ENCODE data around the gene FAM222A. TPM values are rescaled to one million over a fixed set of nuclear protein-coding genes. Genes with fewer than 3 reads are reported as not detected.

FAM222A gene
- total and polyA plus RNA-seq, 2 of the 8 experiments (the other 6 are each of a cell fraction or from before 2014, with no cell fraction given) = 0.94 to 1.1 TPM

DNA sequence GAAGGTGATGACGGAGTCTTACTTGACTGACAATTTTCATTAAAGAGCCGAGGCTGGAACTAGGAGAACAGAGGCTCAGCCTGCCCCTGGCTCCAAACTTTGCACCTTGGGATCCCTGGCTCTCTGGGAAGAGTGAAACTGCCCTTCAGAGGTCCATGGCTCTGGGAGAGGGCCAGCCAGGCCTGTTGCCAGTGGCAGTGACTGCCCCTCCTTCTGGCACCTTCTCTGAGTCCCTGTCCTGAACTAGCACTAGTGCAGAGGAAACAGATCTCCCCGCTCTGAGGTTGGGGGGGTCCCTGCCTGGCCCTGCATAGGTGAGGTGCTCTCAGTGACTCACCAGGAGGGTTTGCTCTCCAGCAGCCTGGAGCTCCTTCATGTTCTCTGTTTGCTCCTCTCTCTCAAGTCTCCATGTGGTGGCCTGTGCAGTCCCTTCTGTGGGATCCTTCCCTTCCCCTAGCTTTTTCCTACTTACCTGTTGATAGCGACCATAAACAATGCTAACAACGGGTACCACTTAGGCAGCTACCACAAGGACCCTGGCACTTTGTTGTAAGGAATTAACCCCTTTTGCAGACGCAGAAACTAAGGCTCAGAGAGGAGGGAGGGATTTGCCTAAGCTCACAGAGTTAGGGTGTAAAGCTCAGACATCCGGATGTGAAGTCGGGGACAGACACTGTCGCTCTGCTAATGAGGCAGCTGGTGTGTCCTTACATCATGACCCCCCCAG lies 22.4 kb downstream of the FAM222A start:
- CTCF ChIA-PET (ENCODE audit: partially characterized antibody) = interaction anchor here (0.6 to 3.7 kb wide), 14 partner anchors 9 to 217 kb away, joined by 3 to 35 read pairs (median 4); partner anchors contain the start of gene FAM222A
- H3K9ac ChIP-seq (replicated peaks in 1 of 4; ENCODE audit: extremely low read depth in 1 of 4, low read depth in 3 of 4, low read length in 3 of 4) = no peak overlapping the region
- FAIRE-seq = no peak
- no peak for TF ChIP-seq SUZ12 (IDR thresholded peaks at IDR 0.05; ENCODE audit: low read length)

More for the DNA sequence above, 22.4 kb downstream of the FAM222A start:
- H3K79me1 ChIP-seq (ENCODE audit: low read depth, low read length) = no peaks in the 10 kb centered on the region
- no peak overlapping the region for H3K14ac ChIP-seq (ENCODE audit: insufficient read length)
- H3K27ac ChIP-seq (ENCODE audit: low read depth, low read length) = no peak overlapping the region
- H3K4me2 ChIP-seq (ENCODE audit: insufficient read depth in 1 of 2, low read depth in 2 of 2, low read length in 2 of 2) = peak overlapping the region in 1 of 2 experiments; percentile 35; a peak in 1 of 4 replicates
- no peak overlapping the region for H3K56ac ChIP-seq (replicated peaks; ENCODE audit: insufficient read length, low read depth, low read length)
- 71% methylated on average over 9 of the region's 9 CpGs; no CpG with 5 or more reads in 1 of the 2 experiments for WGBS, 2 experiments (ENCODE audit: extremely low coverage in 1 of 2, insufficient coverage in 1 of 2, insufficient read length in 1 of 2, insufficient replicate concordance in 2 of 2, low coverage in 1 of 2, low lambda C conversion rate in 2 of 2, missing lambda C conversion rate in 1 of 2)
- POLR2A ChIA-PET (ENCODE audit: partially characterized antibody) = interaction anchor here (1.3 to 1.8 kb wide), 3 partner anchors 10 to 20 kb away, joined by 3 to 6 read pairs (median 5); no protein-coding TSS in a partner anchor
- H2BK5ac ChIP-seq (ENCODE audit: low read depth, low read length) = no peak overlapping the region
- no peaks in the 10 kb centered on the region for H3K23me2 ChIP-seq (ENCODE audit: low read depth, low read length)
- peaks cover 0 to 10% of the 10 kb centered on the region in 2 experiments for H4K20me1 ChIP-seq (replicated peaks in 1 of 2; ENCODE audit: control insufficient read depth in 1 of 2, insufficient read depth in 2 of 2, low read length in 2 of 2)
- no peak overlapping the region for H3K23ac ChIP-seq (ENCODE audit: insufficient read length)
- H2BK120ac ChIP-seq (replicated peaks; ENCODE audit: low read depth, low read length) = no peak overlapping the region
- no peaks in the 10 kb centered on the region for H3K79me2 ChIP-seq (ENCODE audit: control insufficient read depth in 1 of 2, insufficient read depth in 2 of 2, low read length in 2 of 2)
- no peaks in the 10 kb centered on the region for H3K36me3 ChIP-seq (ENCODE audit: control insufficient read depth in 2 of 4, insufficient read depth in 4 of 4, low read length in 3 of 4)
- H4K91ac ChIP-seq (replicated peaks; ENCODE audit: insufficient read length, low read length) = no peak overlapping the region
- H3K4me3 ChIP-seq (ENCODE audit: extremely low read depth in 1 of 4, insufficient read depth in 2 of 4, low read depth in 3 of 4, low read length in 4 of 4) = no peak overlapping the region
- H2AFZ ChIP-seq (ENCODE audit: low read length) = no peak overlapping the region
- no peak overlapping the region for H3K18ac ChIP-seq (ENCODE audit: extremely low read depth, low read length)
- no peak overlapping the region for H3K4ac ChIP-seq (replicated peaks; ENCODE audit: insufficient read length, low read depth, low read length)
- H4K5ac ChIP-seq (ENCODE audit: insufficient read length, low read depth, low read length) = no peak overlapping the region
- H4K8ac ChIP-seq (ENCODE audit: extremely low read depth, insufficient read depth, low read length) = no peak overlapping the region
- no peak overlapping the region for H2BK15ac ChIP-seq (ENCODE audit: low read length)
- no peaks in the 10 kb centered on the region for H3K9me3 ChIP-seq (ENCODE audit: insufficient read depth in 2 of 2, low read depth in 1 of 2, low read length in 1 of 2)
- peaks cover 5 to 11% (median 7%) of the 10 kb centered on the region in 4 experiments; a peak in 6 of 7 replicates for H3K4me1 ChIP-seq (replicated peaks in 1 of 4; ENCODE audit: control insufficient read depth in 3 of 4, insufficient read depth in 4 of 4, low read length in 3 of 4)
- H2BK12ac ChIP-seq (ENCODE audit: low read depth, low read length) = no peak overlapping the region
- no peak overlapping the region for H2AK5ac ChIP-seq (ENCODE audit: low read depth, low read length)
- peak in 1 of 2 experiments; percentile 38 for DNase-seq (ENCODE audit: low read depth in 1 of 2, low spot score in 2 of 2)
- H2BK20ac ChIP-seq (ENCODE audit: low read length) = no peak overlapping the region
- H3K27me3 ChIP-seq (replicated peaks in 1 of 4; ENCODE audit: control insufficient read depth in 3 of 4, extremely low read depth in 1 of 4, insufficient read depth in 3 of 4, low read length in 3 of 4) = peaks cover 0 to 16% (median 9%) of the 10 kb centered on the region in 4 experiments; a peak in 4 of 7 replicates
